Omental fat pad (tissue), 4 donors: Measurements from ENCODE around the gene ERICH3. TPM values are rescaled to one million over a fixed set of nuclear protein-coding genes. Genes with fewer than 3 reads are reported as not detected.

ENCODE experiments used
- ATAC-seq: fragments of 150-250 bp; one replicate; pipeline ENCODE4 v1.9.1; 2016; ENCODE audit warnings: mild to moderate bottlenecking, moderate library complexity; ENCODE audit not compliant: low FRiP score
- DNase-seq: peaks from one replicate; pipeline ENCODE4 v3.0.0-alpha.2; 2019; ENCODE audit warnings: low spot score
- CTCF ChIP-seq, 3 donors: fragments of 450-650 bp; IDR thresholded peaks; one replicate each; pipeline ENCODE4 v1.5.1; 2016 to 2017; ENCODE audit warnings: antibody characterized with exemption in 3 of 3, mild to moderate bottlenecking in 3 of 3, moderate library complexity in 2 of 3
- total RNA-seq, 4 donors: library from RNA; depleted of rRNA; stranded (reverse); fragments of >200 nt; gene quantifications; one replicate each; pipeline ENCODE4 v1.1.0, GENCODE V29; 2016

The ERICH3 gene
- total RNA-seq, 4 donors from 2014 or later: 0.09 to 0.24 TPM; not detected in 2

DNA sequence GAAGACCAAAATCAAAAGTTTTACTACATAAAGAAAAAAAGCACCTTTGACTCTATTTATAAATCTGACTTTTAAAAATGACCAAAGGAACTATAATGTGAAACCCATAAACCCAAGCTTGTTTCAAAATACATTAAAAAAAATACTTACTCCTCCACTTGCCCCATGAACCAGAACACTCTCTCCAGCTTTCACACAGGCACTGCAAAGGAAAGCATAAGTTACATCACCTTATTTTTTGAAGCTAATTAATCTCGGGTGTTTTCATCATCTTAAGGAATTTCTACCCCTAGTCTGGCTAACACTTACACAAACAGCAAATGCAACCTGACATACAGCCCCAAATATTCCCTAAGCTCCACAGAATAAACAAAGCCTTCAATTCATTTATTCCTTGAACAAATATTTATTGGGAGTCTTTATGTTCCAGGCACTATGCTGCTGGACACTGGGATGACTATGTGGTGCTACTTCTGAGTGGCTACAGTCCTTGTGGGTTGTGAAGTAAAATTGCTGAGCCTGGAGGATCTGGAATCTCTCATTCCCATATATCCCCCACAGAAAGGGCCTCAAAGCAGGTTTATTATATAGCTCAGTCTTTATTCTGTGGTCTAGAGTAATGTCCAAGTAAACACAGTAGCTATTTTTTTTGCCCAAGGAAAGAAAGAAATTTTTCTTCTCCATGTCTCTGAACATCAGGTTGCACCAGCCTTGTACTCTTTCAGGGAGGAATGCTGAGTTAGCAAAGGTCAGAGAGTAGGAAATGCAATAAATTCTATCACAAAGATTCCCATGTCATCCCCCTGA, 41.0 kb upstream of the ERICH3 start:
- DNase-seq (no peak), ATAC-seq (no peak)
- no peak for TF ChIP-seq CTCF (IDR thresholded peaks at IDR 0.05)

DNA sequence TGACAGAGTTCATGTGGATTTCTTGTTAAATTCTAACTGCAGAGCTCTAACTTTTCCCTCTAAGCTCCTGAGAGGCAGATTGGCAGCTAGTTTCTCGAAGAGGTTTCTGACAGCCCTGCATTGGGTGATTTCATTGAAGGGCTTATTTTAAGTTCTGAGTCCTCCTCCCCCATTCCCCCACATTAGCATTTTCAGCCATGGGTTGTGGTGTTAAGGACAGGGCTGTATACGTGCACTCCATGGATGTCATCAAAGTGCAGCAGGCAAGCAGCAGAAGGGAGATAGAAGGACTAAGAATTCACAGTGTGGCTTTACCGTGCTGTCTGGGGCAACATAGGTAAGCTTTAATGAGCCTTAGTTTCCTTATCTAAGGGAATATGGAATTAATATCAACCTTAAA, 40.3 kb upstream of the ERICH3 start:
- no peak for TF ChIP-seq CTCF (IDR thresholded peaks at IDR 0.05)
- DNase-seq (no peak), ATAC-seq (no peak)

DNA sequence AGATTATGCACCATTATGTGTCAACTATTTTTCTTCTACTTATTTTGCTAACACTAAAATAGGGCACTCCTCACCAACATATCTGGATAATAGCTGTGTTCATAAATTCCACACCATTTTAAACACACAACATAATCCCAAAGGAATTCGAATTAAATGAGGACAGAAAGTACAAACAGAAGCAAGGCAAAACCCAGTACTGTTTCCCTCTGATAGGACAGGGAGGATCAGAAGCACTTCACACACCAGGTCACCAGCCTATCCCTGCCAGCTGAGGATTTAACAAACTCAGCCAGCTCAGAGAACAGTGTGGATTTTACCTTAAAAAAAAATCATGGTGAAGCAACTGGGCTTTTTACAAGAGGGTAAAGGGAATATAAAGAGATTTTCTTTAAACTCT, 39.3 kb upstream of the ERICH3 start:
- ATAC-seq: no peak
- TF ChIP-seq CTCF (IDR thresholded peaks at IDR 0.05): no peak
- no peak for DNase-seq

DNA sequence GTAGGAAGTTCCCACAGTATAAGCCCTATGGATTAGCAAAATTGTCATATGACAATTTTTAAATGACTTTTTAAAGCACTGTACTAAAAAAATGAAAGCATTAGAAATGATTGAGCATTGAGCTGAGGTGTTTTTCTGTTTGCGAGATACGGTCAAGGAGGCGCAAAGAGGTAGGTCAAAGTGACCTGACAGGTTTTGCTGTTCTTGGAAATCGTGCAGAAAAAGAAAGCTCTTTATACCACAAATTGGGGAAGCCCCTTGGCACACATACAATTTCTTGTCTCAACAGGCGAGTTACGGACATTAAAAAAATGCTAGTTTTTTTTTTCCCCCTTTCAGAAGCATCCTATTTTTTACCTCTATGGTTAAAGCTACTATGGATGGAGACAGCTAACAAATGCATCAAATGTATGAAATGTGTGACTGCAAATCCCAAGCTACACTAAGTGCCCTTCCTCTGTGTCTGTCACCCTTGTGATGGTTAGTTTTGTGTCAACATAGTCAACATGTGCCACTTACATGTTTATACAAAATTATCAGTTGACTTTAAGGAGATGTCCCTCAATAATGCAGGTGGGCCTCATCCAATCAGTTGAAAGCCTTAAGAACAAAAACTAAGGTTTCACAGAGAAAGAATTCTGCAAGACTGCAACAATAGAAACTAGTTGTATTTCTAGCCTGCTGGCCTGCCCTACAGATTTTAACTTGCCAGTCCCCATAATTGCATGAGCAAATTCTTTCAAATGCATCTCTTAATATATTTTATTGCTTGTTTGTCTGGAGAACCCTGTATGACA, 30.0 kb upstream of the ERICH3 start:
- TF ChIP-seq CTCF (IDR thresholded peaks at IDR 0.05): no peak
- ATAC-seq (no peak), DNase-seq (no peak)

GRCh38 chr1:74699331-74699730, 25.7 kb upstream of the ERICH3 start:
- no peak for TF ChIP-seq CTCF (IDR thresholded peaks at IDR 0.05)
- ATAC-seq (no peak), DNase-seq (no peak)

GRCh38 chr1:74697832-74698231, 24.2 kb upstream of the ERICH3 start:
- DNase-seq (no peak), ATAC-seq (no peak)
- no peak for TF ChIP-seq CTCF (IDR thresholded peaks at IDR 0.05)
